ENCODE data around the gene PAFAH2. TPM values are rescaled to one million over a fixed set of nuclear protein-coding genes. Genes with fewer than 3 reads are reported as not detected.

PAFAH2 gene
- total RNA-seq, 1 experiment from 2014 or later = 13.0 TPM

DNA sequence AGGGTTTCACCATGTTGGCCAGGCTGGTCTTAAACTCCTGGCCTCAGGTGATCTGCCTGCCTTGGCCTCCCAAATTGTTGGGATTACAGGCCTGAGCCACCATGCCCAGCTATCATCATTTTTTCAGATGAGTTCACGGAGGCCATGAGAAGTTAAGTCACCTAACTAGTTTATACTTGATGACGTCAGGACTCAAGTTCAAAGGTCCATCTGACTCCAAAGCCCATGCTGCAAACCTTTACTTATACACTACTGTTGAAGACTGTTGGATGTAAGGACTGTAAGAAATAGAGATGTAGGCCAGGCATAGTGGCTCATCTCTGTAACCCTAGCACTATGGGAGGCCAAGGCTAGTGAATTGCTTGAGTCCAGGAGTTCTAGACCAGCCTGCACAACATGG lies 50.8 kb downstream of the PAFAH2 start:
- Histone ChIP-seq H3K27me3 (ENCODE audit: insufficient read depth, low read length) (no peaks in the 10 kb centered on the region), H2AFZ (ENCODE audit: low read depth, low read length, poor library complexity, severe bottlenecking) (no peak overlapping the region), H3K4me2 (ENCODE audit: low read length) (no peak overlapping the region), H3K9me2 (ENCODE audit: insufficient read depth) (no peaks in the 10 kb centered on the region), H4K20me1 (ENCODE audit: insufficient read depth) (no peaks in the 10 kb centered on the region), H3K79me2 (ENCODE audit: insufficient read depth, low read length) (no peaks in the 10 kb centered on the region), H3K27ac (ENCODE audit: low read depth, low read length) (no peak overlapping the region), H3K9me3 (ENCODE audit: control insufficient read depth in 1 of 2, insufficient read depth in 1 of 2, low read depth in 1 of 2, low read length in 2 of 2) (no peaks in the 10 kb centered on the region), H3K9ac (ENCODE audit: low read length) (no peak overlapping the region), H3K4me3 (replicated peaks in 1 of 2; ENCODE audit: low read depth in 1 of 2, low read length in 2 of 2) (no peak overlapping the region), H3K4me1 (ENCODE audit: control insufficient read depth in 1 of 2, insufficient read depth in 2 of 2, low read length in 2 of 2) (no peaks in the 10 kb centered on the region), H3K36me3 (ENCODE audit: control insufficient read depth in 1 of 2, insufficient read depth in 2 of 2, low read length in 2 of 2) (no peaks in the 10 kb centered on the region)
- ChIA-PET POLR2A (no interaction called here), CTCF (no interaction called here), RAD21 (ENCODE audit: low non-redundant PET in 1 of 2, low total read pairs in 2 of 2, uncharacterized antibody in 2 of 2, unreplicated experiment in 2 of 2) (no interaction called here)
- intact Hi-C loops (cut with micrococcal nuclease) = no loop called here
- no peak for TF ChIP-seq SIN3A (IDR thresholded peaks at IDR 0.05; ENCODE audit: low read depth)
- TF ChIP-seq SP1 (IDR thresholded peaks at IDR 0.05; ENCODE audit: low read depth) = no peak
- TF ChIP-seq, protein P1, sequence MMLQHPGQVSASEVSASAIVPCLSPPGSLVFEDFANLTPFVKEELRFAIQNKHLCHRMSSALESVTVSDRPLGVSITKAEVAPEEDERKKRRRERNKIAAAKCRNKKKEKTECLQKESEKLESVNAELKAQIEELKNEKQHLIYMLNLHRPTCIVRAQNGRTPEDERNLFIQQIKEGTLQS (IDR thresholded peaks at IDR 0.05) = no peak
- no peak for TF ChIP-seq CEBPB (IDR thresholded peaks at IDR 0.05; ENCODE audit: low read depth)
- TF ChIP-seq, protein P2, sequence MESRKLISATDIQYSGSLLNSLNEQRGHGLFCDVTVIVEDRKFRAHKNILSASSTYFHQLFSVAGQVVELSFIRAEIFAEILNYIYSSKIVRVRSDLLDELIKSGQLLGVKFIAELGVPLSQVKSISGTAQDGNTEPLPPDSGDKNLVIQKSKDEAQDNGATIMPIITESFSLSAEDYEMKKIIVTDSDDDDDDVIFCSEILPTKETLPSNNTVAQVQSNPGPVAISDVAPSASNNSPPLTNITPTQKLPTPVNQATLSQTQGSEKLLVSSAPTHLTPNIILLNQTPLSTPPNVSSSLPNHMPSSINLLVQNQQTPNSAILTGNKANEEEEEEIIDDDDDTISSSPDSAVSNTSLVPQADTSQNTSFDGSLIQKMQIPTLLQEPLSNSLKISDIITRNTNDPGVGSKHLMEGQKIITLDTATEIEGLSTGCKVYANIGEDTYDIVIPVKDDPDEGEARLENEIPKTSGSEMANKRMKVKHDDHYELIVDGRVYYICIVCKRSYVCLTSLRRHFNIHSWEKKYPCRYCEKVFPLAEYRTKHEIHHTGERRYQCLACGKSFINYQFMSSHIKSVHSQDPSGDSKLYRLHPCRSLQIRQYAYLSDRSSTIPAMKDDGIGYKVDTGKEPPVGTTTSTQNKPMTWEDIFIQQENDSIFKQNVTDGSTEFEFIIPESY (IDR thresholded peaks at IDR 0.05; ENCODE audit: extremely low read depth, insufficient replicate concordance, low read length) = no peak
- no peak for TF ChIP-seq POLR2AphosphoS5 (IDR thresholded peaks at IDR 0.05; ENCODE audit: low read depth, low read length)
- TF ChIP-seq CBX3 (IDR thresholded peaks at IDR 0.05; ENCODE audit: low read depth) = no peak
- no peak for TF ChIP-seq REST (IDR thresholded peaks at IDR 0.05; ENCODE audit: low read depth)
- no peak for TF ChIP-seq EZH2 (IDR thresholded peaks at IDR 0.05)
- TF ChIP-seq MAX (IDR thresholded peaks at IDR 0.05) = no peak
- TF ChIP-seq SRF (IDR thresholded peaks at IDR 0.05; ENCODE audit: low read depth) = no peak
- no peak for TF ChIP-seq TCF7L2 (IDR thresholded peaks at IDR 0.05; ENCODE audit: borderline replicate concordance, extremely low read depth, insufficient read depth, insufficient read length)
- no peak for TF ChIP-seq JUND (IDR thresholded peaks at IDR 0.05)
- no peak for TF ChIP-seq CTCF (IDR thresholded peaks at IDR 0.05 in 2 of 3, conservative IDR thresholded peaks at IDR 0.05 in 1 of 3; ENCODE audit: borderline replicate concordance in 1 of 3, insufficient read depth in 1 of 3, low read depth in 2 of 3, low read length in 2 of 3)
- no peak for ATAC-seq
- DNase-seq (ENCODE audit: low read depth, low spot score) = no peak
- no TSS peak for BruUV-seq (replicated peaks)
